DOHH2 (cell line): ENCODE results near the gene BZW1.

Experiments used
- CTCF ChIP-seq: fragments of 200-600 bp; sonication (generic); IDR thresholded peaks from one replicate; pipeline ENCODE4 v1.5.1; 2014; ENCODE audit warnings: antibody characterized with exemption, mild to moderate bottlenecking, low read depth, low read length; ENCODE audit not compliant: poor library complexity, severe bottlenecking
- EZH2phosphoT487 ChIP-seq: fragments of 200-600 bp; sonication (generic); IDR thresholded peaks from 2 replicates; pipeline ENCODE4 v1.6.1; 2017; ENCODE audit warnings: borderline replicate concordance, mild to moderate bottlenecking, antibody characterized with exemption, low read length, moderate library complexity, mixed read lengths

- TF ChIP-seq CTCF (no peak), EZH2phosphoT487 (no peak)
Measured at GRCh38 chr2:200862532-200863000, 50.9 kb downstream of the BZW1 start.
